ENCODE results near the gene ICA1.

ICA1 gene

GRCh38 chr7:8259586-8260222 is 2.3 kb downstream of the ICA1 start:
- TF ChIP-seq CTCF (IDR thresholded peaks at IDR 0.05; ENCODE audit: low read depth, low read length) (no peak), POLR2A (IDR thresholded peaks at IDR 0.05; ENCODE audit: extremely low read depth, insufficient read length) (no peak), MAX (IDR thresholded peaks at IDR 0.05; ENCODE audit: low read depth, low read length) (no peak), MYC (IDR thresholded peaks at IDR 0.05; ENCODE audit: low read depth, low read length) (no peak)
- no peak overlapping the region for H3K4me3 ChIP-seq (ENCODE audit: low read depth, low read length)
- DNase-seq (ENCODE audit: low read depth) = no peak

- DNase-seq (ENCODE audit: low read depth) = no peak
- TF ChIP-seq MAX (IDR thresholded peaks at IDR 0.05; ENCODE audit: low read depth, low read length) (no peak), CTCF (IDR thresholded peaks at IDR 0.05; ENCODE audit: low read depth, low read length) (no peak), MYC (IDR thresholded peaks at IDR 0.05; ENCODE audit: low read depth, low read length) (no peak)
- H3K4me3 ChIP-seq (ENCODE audit: low read depth, low read length) = no peak overlapping the region
Measured at GRCh38 chr7:8258734-8259133, 3.2 kb downstream of the ICA1 start.

GRCh38 chr7:8258166-8258565 is 3.8 kb downstream of the ICA1 start:
- DNase-seq (ENCODE audit: low read depth) = no peak
- no peak for TF ChIP-seq POLR2A (IDR thresholded peaks at IDR 0.05; ENCODE audit: extremely low read depth, insufficient read length)
- TF ChIP-seq MYC (IDR thresholded peaks at IDR 0.05; ENCODE audit: low read depth, low read length) = no peak
- TF ChIP-seq MAX (IDR thresholded peaks at IDR 0.05; ENCODE audit: low read depth, low read length) = no peak
- TF ChIP-seq CTCF (IDR thresholded peaks at IDR 0.05; ENCODE audit: low read depth, low read length) = no peak
- no peak overlapping the region for H3K4me3 ChIP-seq (ENCODE audit: low read depth, low read length)

GRCh38 chr7:8255680-8256655 is 6.0 kb downstream of the ICA1 start:
- no peak for TF ChIP-seq MYC (IDR thresholded peaks at IDR 0.05; ENCODE audit: low read depth, low read length)
- TF ChIP-seq POLR2A (IDR thresholded peaks at IDR 0.05; ENCODE audit: extremely low read depth, insufficient read length) = no peak
- no peak for TF ChIP-seq CTCF (IDR thresholded peaks at IDR 0.05; ENCODE audit: low read depth, low read length)

GRCh38 chr7:8254667-8255066 is 7.3 kb downstream of the ICA1 start:
- no peak for TF ChIP-seq MAX (IDR thresholded peaks at IDR 0.05; ENCODE audit: low read depth, low read length)
- no peak for TF ChIP-seq MYC (IDR thresholded peaks at IDR 0.05; ENCODE audit: low read depth, low read length)
- no peak for TF ChIP-seq POLR2A (IDR thresholded peaks at IDR 0.05; ENCODE audit: extremely low read depth, insufficient read length)
- TF ChIP-seq CTCF (IDR thresholded peaks at IDR 0.05; ENCODE audit: low read depth, low read length) = no peak
- no peak for DNase-seq (ENCODE audit: low read depth)
- no peak overlapping the region for H3K4me3 ChIP-seq (ENCODE audit: low read depth, low read length)

More at GRCh38 chr7:8255680-8256655, 6.0 kb downstream of the ICA1 start:
- no peak for DNase-seq (ENCODE audit: low read depth)
- H3K4me3 ChIP-seq (ENCODE audit: low read depth, low read length) = no peak overlapping the region

All from NB4 (cell line).